SIG-M5 treated with dmso at 0.1 percent for 504 hours (cell line): ENCODE measurements around the gene UBAC2.

ENCODE experiments used
- DNase-seq: peaks from one replicate; lab custom pipeline; 2025; ENCODE audit not compliant: unreplicated experiment; lab: John Stamatoyannopoulos, UW

UBAC2 gene

DNA sequence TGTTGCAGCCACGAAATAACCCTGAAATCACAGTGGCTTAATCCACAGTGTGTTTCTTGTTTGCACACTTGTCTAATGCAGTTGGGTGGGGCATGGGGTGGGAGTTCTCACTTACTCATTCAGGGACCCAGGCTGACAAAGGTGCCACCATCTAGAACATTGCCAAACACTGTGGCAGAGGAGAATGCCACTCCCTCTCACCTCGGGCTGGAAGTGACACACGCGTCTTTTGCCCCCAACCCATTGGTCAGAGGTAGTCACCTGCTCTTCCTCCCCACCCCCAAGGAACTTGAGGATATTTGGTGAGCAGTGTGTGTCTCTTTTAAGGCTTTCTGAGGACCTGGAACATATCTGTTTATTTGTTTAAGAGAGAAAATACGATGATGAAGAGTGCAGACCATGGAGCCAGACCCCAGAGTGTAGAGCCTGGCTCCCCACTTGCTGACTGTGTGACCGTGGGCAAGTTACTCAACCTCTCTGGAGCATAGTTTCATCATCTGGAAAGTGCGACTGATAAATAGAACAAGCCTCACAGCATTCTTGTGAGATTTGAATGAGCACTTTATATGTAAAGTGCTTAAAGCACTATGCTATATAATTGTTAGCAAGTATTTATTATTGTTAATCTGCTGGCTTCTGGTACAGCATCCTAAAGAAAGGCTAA lies 89.2 kb downstream of the UBAC2 start:
- DNase-seq: no peak

DNA sequence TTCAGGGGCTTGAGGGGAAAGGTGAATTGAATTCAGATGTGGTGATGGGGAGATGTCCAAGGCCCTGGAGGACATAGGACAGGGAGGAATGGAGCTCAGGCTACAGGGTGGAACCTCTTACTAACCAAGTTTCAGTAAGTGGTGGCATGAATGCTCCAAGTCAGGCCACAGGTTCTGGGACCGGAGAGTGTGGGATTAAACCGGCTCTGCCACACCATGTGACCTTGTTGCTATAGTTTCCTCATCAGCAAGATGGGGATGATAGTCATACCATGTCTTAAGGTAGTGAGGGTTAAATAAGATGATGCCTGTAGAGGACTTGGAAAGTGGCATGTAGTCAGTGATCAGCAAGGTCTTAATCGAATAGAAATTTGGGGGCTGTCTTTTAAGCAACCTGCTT lies 90.2 kb downstream of the UBAC2 start:
- DNase-seq: no peak

DNA sequence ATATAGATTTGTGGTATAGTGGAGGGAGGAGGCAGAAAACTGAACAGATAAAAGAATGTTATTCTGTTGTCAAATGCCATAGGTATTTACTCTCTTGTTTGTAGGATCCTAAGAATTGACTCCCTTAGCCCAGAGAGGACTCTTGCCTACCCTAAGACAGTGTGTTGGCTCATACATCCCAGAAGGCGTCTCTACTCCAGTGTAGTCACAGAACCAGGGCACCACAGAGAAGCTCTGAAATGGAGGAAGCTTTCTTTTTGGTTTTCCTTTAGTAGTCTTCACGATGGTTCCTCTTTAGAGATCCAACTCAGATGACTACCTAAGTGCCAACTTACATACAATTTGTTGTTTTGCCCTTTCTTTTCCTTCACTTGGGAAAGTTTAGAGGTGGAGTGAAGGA lies 92.5 kb downstream of the UBAC2 start:
- DNase-seq: peak; percentile 22

DNA sequence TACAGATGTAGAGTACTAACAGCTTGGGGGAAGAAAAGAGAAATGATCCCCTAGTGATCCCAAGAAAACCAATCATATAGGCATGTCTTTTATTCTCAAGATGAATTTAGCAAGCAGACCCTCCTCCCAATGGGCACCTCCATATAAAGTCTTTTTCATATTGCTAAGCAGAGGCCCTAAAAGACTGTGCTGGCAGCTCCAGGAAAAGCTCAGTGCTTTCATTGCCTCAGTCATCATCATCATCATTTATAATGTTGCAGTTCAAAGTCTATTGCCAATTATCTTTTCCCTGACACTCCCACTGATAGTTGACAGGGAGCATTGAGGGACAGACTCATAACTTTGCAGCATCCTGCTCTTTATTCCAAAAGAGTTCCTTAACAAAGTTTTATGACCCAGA lies 93.5 kb downstream of the UBAC2 start:
- DNase-seq: no peak

DNA sequence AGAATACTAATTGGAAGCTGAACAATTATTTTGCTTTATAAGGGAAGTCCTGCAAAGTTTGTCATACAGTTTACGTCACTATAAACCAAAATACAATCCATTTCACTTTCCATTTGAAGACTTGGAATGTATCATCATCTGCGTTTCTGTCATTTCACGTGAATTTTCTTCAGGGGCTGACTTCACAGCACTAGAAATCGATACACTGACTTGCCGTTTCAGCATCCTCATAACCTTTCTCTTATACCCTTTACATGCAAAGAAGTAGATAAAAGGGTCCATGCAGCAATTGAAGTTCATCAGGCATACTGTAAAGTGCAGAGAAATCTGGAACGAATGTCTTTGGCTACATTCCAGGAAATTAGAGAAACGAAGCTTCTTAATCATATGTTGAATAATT lies 94.3 kb downstream of the UBAC2 start:
- no peak for DNase-seq

DNA sequence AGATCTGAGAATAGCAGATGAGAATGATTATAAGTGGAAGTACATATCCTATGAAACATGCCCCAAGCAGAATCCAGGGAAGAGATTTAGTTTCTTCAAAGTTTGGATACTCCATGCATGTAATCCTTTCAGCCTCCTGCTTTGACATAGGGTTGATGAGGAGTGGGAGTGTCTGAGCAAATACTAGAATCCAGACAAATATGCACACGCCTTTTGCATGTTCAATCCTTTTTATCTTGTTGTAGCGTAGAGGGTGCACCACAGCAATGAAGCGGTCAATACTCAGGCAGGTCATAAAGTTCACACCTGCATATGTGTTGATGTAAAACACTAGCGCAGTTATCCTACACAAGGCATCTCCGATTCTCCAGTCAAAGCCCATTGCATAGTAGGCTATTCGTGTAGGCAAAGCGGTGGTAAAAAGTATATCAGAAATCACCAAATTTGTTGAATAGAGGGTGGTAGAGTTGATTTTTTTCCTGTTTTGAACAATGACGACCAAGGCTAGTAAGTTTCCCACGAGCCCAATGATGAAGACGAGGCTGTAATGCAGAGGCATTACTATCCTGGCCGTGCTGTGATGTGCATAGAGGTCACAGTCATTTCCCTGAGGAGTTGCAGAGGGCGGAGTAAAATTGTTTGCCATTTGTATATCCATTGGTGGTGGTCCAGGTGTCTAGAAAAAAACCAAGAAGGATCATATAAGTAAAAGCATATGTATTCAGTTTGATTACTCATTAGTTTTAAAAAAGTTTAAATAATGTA lies 95.0 kb downstream of the UBAC2 start:
- DNase-seq: no peak

DNA sequence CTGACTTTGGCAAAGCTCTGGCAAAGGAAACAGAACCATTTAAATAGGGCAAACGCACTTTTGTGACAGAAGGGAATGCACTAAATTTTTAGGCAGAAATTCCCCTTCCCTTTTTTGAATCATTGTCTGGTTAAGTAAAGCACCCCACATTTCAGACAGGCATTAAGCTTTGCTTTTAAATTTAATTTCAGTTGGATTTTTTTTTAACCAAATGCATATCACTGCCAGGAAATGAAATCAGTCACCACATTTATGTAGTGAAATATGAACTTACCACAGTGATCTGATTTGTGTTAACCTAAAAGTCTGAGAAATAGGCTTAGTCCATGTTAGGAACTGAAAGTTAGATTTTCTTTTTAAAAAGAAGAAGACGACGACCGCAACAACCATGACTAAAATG lies 95.7 kb downstream of the UBAC2 start:
- DNase-seq: no peak

DNA sequence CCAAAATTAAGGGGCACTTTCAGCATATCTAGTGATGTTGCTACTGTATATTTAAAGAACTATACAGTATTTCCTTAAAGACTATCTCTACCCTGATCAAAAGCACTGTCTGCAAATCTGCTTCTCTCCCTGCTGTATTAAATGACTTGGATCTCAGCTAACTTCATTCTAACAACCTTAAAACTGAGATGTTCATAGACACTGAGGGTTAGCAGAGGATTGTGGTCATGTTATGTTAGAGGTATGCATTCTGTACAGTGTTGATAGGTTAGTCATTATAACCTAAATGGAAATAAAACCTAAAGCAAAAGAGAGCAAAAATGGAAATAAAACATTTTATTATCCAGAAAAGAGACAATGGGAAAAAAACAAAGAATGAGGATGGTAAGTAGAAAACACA lies 96.7 kb downstream of the UBAC2 start:
- no peak for DNase-seq

DNA sequence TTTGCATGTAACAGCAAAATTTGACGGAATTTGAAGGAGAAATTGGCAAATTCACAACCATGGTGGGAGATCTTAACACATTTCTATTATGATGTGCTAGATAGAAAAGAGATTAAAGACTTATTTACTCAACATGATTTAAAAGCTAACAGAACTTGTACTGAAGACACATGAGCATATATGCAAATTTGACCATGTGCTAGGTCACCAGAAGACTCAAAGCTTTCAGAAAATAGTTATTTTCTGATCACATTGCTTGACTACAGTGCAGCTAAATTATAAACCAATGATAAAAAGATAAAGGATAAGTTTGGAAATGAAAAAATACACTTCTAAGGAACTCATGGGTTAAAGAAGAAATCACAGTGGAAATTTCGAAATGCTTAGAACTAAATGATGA lies 97.4 kb downstream of the UBAC2 start:
- no peak for DNase-seq

DNA sequence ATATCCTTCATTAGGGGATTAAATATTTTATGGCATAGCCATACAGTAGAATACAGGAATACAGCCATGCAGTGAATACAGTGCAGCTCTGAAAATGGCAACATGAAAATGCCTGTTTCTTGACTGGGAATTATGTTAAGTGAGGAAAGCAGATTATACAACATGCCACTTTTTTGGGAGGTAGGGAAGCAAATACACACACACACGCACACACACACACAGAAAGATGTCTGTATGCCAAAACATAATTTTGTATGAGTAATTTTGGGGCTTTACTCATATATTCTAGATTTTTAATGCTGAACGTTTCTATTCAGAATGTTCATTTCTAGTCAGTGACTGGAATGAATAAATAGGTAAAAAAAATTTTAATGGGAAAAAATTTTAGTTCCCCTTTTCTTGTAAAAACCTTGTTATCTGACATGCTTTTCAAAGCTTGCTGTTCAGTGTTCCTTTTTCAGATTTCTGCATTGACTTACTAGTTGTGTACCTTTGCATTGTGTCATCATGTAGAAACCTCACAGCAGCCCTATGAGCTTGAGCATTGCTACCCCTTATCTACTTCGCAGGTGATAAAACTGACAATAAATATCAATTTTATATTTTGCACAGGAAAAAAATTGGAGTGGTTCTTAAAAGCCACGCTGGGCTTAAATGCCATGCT lies 98.7 kb downstream of the UBAC2 start:
- no peak for DNase-seq

DNA sequence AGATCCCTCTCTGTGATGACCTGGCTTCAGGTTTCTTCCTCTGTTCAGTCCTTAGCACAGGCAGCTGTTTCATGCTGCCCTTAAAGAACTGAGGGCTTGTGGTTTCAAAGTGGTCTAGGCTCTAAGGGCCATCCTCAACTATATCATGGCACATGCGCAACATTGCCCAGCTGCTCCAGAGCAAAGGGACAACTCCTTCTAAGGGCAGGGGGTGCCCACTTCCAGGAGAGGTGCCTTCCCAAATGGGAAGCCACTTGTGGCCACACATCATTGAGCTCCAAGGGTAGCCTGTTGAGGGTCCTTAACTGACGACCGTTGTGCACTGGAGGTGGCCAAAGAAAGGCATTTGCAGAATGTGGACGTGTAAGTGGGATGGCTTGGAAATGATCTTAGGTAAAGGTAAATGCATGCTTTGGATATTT lies 99.3 kb downstream of the UBAC2 start:
- DNase-seq: no peak

DNA sequence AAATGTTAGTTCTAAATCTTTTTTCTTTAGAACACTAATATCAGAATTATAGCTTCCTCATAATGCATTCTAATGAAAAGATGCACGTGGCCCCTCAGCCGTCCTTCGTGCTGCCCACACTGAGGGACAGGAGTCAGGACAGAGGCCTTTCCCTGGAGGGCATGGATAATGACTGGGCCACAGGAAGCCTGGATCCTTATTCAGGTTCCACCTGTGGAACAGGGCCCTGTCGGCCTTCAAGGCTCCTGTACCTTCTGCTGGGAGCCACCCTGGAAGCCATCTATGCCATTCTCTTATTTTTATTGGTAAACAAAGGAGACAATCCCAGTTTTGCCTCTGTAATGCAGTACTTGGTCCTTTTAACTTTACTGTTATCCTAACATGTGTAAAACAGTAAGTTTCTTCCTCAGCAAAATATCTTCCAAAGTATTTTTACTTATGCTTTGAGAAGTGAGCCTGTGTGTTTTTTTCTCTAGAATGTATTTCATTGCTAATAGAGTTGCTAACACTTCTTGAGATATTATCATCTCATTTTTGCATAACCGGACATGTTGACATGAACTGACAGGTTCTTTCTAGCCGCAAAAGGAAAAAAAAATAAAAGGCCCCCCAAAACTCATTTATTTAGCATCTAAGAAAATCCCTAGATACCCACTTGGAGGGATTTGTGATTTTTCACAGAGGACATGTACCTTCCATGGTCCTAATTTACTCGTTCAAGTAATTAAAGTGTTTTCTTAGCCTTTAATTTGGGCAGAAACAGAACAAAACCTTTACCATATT lies 100.6 kb downstream of the UBAC2 start:
- DNase-seq: no peak

DNA sequence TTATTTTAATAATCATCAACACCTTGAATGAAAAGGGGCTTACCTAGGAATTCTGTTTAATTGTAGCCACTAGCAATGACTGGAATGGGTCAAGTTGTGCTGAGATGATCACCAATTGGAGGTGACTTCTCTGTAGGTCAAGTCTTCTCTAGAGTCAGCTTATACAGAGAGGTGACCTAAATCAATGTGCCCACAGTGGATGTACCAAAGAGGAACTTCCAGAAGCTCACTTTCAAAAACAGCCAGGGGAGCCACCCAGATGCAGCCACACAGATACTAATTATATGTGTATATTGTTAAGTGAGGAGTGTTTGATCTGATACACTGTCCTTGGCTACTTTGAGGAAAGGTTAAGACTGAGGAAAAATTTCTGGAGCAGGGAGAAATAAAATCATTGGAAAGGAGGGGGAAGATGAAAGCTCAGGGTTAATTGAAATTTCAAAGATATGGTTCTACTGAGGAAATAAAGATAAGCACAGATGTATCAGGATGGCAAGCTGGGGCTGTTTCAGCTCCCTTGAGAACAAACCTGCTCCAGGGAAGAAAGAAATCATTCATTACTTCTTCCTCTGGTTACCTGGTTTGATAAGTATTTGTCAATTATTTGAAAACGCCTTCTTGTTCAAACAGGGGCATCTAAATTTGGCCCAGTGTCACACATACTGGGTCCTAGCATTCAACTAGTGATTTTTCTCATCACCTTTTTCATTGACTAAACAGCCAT lies 101.4 kb downstream of the UBAC2 start:
- DNase-seq: peak; percentile 19

DNA sequence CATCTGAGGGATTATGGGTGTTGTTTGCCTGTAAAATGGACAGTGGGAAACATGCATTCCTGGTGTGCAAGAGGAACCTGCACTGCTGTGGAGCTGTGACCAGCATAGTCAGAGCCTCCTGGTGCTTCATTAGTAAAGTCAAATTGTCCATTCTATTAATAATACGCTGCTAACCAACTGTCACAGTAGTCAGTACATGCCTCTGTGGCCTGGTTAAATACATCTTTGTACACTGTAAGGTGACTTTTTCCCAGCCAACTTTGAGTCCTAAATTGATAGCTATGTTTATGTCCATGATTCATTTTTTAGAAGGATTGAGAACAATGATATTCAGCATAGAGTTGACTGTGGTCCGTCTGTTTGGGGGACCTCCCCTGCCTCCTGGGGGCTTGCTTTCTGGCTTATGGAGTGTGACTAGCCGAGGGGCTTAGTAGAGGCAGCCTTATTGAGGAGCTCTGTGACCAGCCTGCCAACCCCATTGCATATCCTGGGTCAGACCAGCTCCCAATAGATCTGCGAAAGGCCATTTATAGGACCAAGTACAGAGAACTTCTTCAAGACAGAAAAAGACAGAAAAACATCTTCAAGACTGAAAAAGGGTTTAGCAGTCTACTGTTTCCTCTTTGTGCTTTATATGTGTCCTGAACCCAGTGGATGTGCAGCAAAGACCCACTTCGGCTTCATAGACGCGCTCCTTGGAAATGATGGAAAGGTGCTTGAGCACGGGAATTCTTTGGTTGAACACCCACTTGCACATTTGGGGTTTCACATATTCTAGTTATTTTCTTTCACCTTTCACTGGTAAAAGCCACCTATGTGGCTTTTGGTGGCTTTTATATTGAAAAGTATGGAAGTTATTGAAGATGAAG lies 102.2 kb downstream of the UBAC2 start:
- no peak for DNase-seq

DNA sequence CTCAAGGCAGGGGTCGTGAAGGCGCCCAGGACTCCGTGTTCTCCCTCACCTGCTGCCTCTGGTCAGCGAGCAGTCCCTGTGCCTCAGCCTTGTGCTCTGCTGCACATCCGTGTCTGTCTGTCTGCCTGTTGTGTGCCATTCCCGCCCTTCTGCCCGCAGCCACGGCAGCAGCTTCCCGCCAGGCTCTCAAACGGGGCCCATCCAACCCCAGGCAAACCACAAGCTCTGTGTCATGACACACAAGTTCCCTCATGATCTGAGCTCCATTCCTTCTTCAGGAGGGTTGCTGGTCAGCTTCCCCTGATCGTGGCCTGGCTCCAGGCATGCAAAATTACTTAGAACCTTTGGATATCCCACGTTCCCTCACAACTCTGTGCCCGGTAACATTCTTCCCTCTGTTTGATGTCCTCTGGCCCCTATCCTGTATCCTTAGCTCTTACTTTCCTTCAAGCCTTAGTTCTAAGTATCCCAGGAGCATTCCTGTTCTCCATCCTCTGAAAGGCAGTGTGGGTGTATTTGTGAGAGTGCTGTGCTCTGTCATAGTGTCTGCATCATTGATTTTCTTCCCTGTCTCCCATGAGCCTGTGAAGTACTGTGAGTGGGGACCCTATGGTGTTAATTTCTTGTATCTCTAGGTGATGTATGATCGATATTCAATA lies 103.3 kb downstream of the UBAC2 start:
- DNase-seq: peak; percentile 76

DNA sequence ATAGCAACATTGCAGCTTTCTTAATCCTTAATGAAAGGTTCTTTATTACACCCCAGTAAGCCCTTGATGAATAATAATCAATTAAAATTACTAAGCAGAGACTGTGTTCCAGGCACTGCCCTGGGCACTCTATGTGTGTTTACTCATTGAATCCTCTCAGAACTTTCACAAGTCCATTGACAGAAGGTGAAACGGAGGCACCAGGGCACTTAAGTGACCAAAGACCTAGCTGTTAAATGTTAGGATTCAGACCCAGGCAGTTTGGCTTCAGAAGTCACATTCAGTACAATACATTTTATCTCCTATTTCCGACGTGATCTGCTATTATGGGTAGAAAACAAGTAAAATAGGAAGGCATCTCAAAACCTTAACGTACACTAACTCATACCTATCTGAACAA lies 103.9 kb downstream of the UBAC2 start:
- no peak for DNase-seq

DNA sequence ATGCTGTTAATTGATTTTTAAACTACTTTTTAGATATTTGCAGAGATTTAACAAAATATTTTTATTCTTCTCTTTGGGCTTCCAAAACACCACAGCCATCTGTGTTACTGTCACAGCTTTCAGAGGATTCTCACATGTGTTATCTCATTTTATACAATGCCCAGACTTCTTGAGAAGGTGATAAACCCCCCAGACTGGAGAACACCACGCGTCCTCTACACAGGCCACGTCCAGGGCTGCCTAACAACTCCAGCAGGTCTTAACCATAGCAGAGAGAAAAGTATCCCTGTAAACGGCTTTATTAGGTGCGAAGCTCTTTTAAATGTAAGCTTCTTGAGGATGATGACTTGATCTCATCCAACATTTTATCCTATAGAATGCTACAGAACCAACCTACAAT lies 104.5 kb downstream of the UBAC2 start:
- DNase-seq: no peak

DNA sequence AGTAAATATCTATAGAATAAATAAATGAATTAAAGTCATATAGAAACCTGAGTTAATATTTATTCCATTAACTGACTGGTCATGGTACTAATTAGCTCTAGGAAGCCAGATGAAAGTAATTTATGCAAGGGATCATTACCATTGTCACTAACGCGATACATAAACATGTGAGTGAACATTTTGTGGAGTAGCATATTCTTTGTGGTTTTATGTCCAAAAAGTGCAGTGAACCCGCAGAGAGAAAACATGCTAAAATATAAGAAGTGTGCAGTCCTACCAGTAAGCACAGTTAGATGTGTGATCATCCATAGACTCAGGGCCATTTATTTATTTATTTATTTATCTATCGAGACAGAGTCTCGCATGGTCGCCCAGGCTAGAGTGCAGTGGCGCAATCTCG lies 104.9 kb downstream of the UBAC2 start:
- DNase-seq: no peak

DNA sequence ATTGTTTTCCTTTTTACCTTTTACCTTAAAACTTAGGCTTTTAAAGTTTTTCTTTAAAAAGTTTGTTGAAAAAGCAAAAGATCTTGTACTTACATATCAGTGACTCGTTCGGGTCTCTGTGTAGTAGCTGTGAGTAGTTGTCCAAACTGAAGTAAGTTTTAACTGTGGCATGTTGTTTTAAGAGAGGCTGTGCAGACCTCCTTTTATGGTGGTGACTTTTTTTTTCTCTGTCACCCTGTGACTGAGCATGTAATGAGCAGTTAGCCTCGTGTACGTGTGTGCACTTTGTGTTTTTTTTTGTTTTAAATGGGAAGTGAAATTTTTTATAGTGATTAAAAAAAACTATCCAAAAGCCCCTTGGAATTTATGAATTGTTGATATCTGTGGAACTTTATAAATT lies 106.6 kb downstream of the UBAC2 start, which contains the start of gene GPR183:
TSS of gene GPR183 (minus strand) at position 153 of the 400 bp plus-strand sequence. CDS start 11,254 bp downstream, outside the sequence.
- DNase-seq: peak; percentile 70
